ENCODE data around the gene FOXO6.

DNA sequence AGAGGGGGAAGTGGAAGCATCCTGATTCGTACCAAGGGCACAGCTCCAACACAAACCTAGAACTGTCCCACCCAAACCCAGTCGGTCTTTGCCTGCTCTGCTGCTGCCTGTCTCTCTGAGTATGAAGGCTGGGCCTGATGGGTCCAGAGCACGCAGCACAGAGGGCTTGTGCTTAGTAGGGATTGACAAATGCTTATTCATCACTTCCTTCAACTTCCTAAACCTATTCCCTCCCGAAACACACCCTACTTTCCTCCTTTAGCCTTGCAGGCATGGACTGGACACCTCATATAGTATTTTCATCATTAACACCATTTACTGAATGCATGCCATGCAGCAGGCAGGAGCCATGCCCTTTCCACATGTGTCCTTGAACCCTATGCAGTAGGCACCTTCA is 31.3 kb downstream of the FOXO6 start:
- TF ChIP-seq POLR2A (IDR thresholded peaks at IDR 0.05), result no peak
- TF ChIP-seq, protein P1, sequence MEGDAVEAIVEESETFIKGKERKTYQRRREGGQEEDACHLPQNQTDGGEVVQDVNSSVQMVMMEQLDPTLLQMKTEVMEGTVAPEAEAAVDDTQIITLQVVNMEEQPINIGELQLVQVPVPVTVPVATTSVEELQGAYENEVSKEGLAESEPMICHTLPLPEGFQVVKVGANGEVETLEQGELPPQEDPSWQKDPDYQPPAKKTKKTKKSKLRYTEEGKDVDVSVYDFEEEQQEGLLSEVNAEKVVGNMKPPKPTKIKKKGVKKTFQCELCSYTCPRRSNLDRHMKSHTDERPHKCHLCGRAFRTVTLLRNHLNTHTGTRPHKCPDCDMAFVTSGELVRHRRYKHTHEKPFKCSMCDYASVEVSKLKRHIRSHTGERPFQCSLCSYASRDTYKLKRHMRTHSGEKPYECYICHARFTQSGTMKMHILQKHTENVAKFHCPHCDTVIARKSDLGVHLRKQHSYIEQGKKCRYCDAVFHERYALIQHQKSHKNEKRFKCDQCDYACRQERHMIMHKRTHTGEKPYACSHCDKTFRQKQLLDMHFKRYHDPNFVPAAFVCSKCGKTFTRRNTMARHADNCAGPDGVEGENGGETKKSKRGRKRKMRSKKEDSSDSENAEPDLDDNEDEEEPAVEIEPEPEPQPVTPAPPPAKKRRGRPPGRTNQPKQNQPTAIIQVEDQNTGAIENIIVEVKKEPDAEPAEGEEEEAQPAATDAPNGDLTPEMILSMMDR (IDR thresholded peaks at IDR 0.05), result no peak
